Gastroesophageal sphincter (tissue), 4 donors: ENCODE measurements around the gene SCFD2. TPM values are rescaled to one million over a fixed set of nuclear protein-coding genes. Genes with fewer than 3 reads are reported as not detected.

Experiments
- ATAC-seq: fragments of 150-250 bp; one replicate; pipeline ENCODE4 v1.9.1; 2016; ENCODE audit warnings: mild to moderate bottlenecking, moderate library complexity
- H3K27ac ChIP-seq, 4 donors: fragments of 200-600 bp; sonication (generic) in 3 of 4; 1 replicate in 3 of 4; 2 replicates in 1 of 4; pipeline ENCODE4 v1.5.1; 2016 to 2019
- H3K27me3 ChIP-seq: fragments of 200-600 bp; sonication (generic); one replicate; pipeline ENCODE4 v1.5.1; 2019
- H3K36me3 ChIP-seq, 2 donors: fragments of 200-600 bp; sonication (generic); one replicate each; pipeline ENCODE4 v1.5.1; 2019; ENCODE audit warnings: control low read depth in 1 of 2
- H3K4me1 ChIP-seq, 3 donors: fragments of 200-600 bp; sonication (generic); 1 replicate in 2 of 3; 2 replicates in 1 of 3; pipeline ENCODE4 v1.5.1; 2016 to 2019; ENCODE audit warnings: control low read depth in 2 of 3
- H3K4me3 ChIP-seq, 2 donors: fragments of 200-600 bp; sonication (generic); one replicate each; pipeline ENCODE4 v1.5.1; 2019; ENCODE audit warnings: mild to moderate bottlenecking in 1 of 2, moderate library complexity in 1 of 2
- H3K9me3 ChIP-seq, 3 donors: fragments of 200-600 bp; sonication (generic); one replicate each; pipeline ENCODE4 v1.5.1; 2017 to 2019; ENCODE audit warnings: control low read depth in 2 of 3
- EP300 ChIP-seq: sonication (generic); formaldehyde crosslinking; IDR thresholded peaks from one replicate; pipeline ENCODE4 v1.6.1; 2017; ENCODE audit warnings: antibody characterized with exemption, mild to moderate bottlenecking
- POLR2A ChIP-seq, 2 donors: fragments of 450-650 bp; IDR thresholded peaks; one replicate each; pipeline ENCODE4 v1.6.1; 2017; ENCODE audit warnings: antibody characterized with exemption in 2 of 2, mild to moderate bottlenecking in 2 of 2, moderate library complexity in 1 of 2
- POLR2AphosphoS5 ChIP-seq: sonication (generic); formaldehyde crosslinking; IDR thresholded peaks from one replicate; pipeline ENCODE4 v1.6.1; 2017; ENCODE audit warnings: antibody characterized with exemption
- WGBS, 2 donors: methylation state at CpG; one replicate each; pipeline ENCODE4 v1.1.5; 2018; ENCODE audit warnings: low coverage in 1 of 2; 5-methylcytosine and 5-hydroxymethylcytosine counted together
- total RNA-seq, 4 donors: library from RNA; depleted of rRNA; stranded (reverse); fragments of >200 nt; gene quantifications; one replicate each; pipeline ENCODE4 v1.1.0, GENCODE V29; 2016
- TF ChIP-seq, protein P1 (sequence below), 4 experiments: fragments of 200-600 bp in 2 of 4; fragments of 450-650 bp in 2 of 4; sonication (generic) in 1 of 4; IDR thresholded peaks; one replicate each; pipeline ENCODE4 v1.5.1; 2017 to 2019; ENCODE audit warnings: antibody characterized with exemption in 4 of 4, mild to moderate bottlenecking in 2 of 4, moderate library complexity in 2 of 4

The SCFD2 gene
- total RNA-seq, 4 donors from 2014 or later = 8.9 to 17.6 (median 14.6) TPM

- no peak for ATAC-seq
- Histone ChIP-seq H3K27me3 (no peaks in the 10 kb centered on the region), H3K4me3 (no peak overlapping the region), H3K27ac (no peak overlapping the region), H3K9me3 (no peaks in the 10 kb centered on the region), H3K4me1 (no peaks in the 10 kb centered on the region), H3K36me3 (no peaks in the 10 kb centered on the region)
- TF ChIP-seq POLR2AphosphoS5 (no peak), POLR2A (IDR thresholded peaks at IDR 0.05) (no peak), EP300 (no peak)
- TF ChIP-seq, protein P1, sequence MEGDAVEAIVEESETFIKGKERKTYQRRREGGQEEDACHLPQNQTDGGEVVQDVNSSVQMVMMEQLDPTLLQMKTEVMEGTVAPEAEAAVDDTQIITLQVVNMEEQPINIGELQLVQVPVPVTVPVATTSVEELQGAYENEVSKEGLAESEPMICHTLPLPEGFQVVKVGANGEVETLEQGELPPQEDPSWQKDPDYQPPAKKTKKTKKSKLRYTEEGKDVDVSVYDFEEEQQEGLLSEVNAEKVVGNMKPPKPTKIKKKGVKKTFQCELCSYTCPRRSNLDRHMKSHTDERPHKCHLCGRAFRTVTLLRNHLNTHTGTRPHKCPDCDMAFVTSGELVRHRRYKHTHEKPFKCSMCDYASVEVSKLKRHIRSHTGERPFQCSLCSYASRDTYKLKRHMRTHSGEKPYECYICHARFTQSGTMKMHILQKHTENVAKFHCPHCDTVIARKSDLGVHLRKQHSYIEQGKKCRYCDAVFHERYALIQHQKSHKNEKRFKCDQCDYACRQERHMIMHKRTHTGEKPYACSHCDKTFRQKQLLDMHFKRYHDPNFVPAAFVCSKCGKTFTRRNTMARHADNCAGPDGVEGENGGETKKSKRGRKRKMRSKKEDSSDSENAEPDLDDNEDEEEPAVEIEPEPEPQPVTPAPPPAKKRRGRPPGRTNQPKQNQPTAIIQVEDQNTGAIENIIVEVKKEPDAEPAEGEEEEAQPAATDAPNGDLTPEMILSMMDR (IDR thresholded peaks at IDR 0.05) = no peak
- WGBS, 2 donors = 93 to 100% methylated on average over 1 of the region's 1 CpG
These were observed 197.6 kb downstream of the SCFD2 start for GRCh38 chr4:53168228-53168627.

GRCh38 chr4:53162969-53163368, 202.9 kb downstream of the SCFD2 start:
- Histone ChIP-seq H3K27me3 (no peaks in the 10 kb centered on the region), H3K27ac (no peak overlapping the region), H3K4me1 (peaks cover 0 to 4% (median 0%) of the 10 kb centered on the region in 3 donors), H3K9me3 (no peaks in the 10 kb centered on the region), H3K36me3 (no peaks in the 10 kb centered on the region), H3K4me3 (no peak overlapping the region)
- no peak for ATAC-seq
- 50% methylated on average over 2 of the region's 2 CpGs; no CpG with 5 or more reads in 1 of the 2 donors for WGBS, 2 donors
- TF ChIP-seq EP300 (no peak), POLR2AphosphoS5 (no peak), POLR2A (IDR thresholded peaks at IDR 0.05) (no peak)
- TF ChIP-seq, protein P1 (IDR thresholded peaks at IDR 0.05) = no peak

DNA sequence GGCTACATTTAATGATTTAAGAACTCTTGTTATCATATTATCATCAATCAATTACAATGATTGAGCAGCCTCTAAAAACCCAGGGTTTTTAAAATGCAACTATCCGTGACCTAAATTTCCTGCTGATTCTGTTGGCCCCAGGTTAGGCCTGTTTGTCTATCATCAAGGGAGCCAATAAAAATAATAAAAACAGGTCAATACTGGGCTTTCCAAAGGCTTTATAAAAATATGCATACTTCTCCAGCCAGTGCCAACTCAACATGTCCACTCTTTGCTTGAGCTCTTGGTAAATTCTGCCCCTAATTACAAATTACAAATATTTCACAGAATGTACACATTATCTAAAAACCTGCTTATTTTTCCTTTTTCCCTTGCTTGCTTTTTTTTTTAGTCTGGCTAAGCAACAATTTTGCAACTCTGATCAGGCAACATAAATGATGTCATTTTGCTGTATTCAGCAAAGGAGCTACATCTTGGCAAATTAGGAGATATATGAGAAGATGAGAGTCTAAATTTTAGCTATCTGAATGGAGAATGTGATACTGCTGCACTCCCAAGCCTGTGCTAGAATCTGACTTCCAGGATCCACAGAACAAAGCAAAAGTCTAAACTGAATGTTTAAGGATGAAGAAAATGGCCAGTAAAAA, 204.0 kb downstream of the SCFD2 start:
- TF ChIP-seq POLR2AphosphoS5 = no peak
- TF ChIP-seq POLR2A (IDR thresholded peaks at IDR 0.05) = no peak
- TF ChIP-seq EP300 = no peak
- TF ChIP-seq, protein P1 (IDR thresholded peaks at IDR 0.05) = no peak
- Histone ChIP-seq H3K4me1 (peaks cover 0 to 4% (median 0%) of the 10 kb centered on the region in 3 donors), H3K9me3 (no peaks in the 10 kb centered on the region), H3K27me3 (no peaks in the 10 kb centered on the region), H3K27ac (no peak overlapping the region), H3K4me3 (no peak overlapping the region), H3K36me3 (no peaks in the 10 kb centered on the region)
- 69 to 80% methylated on average over 1 of the region's 1 CpG for WGBS, 2 donors
- no peak for ATAC-seq

DNA sequence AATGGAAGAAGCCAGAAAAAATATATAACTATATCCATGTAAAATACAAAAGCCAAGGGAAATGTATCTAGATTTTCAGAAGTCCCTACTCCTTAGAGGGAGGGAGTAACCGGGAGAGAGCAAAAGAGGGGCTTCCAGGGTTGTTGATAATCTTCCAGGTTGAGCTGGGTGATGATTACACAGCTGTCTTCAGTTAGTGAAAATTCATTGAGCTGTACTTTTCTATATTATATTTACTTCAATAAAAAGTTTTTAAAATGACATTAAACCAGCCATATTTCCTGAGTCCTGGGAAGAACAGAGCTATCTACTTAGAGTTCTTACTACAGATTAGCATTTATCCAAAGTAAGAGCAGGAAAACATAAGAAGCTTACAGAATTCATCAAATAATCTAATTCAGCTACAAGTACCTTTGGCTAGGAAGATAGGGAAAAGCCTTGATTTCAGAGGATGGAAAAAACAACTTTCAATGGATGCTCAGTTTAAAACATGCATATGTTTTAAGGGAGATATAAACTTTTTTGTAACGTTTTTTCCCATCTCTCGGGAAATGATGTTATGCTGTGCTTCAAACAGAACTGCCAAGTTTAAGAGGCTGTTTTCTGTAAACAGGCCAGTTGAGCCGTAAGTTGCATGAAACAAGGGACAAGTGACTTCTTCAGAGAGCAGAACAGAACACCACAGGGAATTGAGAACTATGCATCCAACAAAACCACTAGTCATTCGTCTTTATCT, 204.6 kb downstream of the SCFD2 start:
- Histone ChIP-seq H3K27me3 (no peaks in the 10 kb centered on the region), H3K27ac (no peak overlapping the region), H3K36me3 (no peaks in the 10 kb centered on the region), H3K4me1 (peaks cover 0 to 4% (median 0%) of the 10 kb centered on the region in 3 donors), H3K4me3 (no peak overlapping the region), H3K9me3 (no peaks in the 10 kb centered on the region)
- ATAC-seq = no peak
- TF ChIP-seq POLR2A (IDR thresholded peaks at IDR 0.05) (no peak), EP300 (no peak), POLR2AphosphoS5 (no peak)
- TF ChIP-seq, protein P1 (IDR thresholded peaks at IDR 0.05) = no peak
- 53 to 74% methylated on average over 5 of the region's 5 CpGs for WGBS, 2 donors
